ENCODE measurements around the gene AMH.
A peak's percentile ranks its signal among the peaks of the same experiment; 100 is the strongest.
"Not testable (repeated sequence)": the region's sequence is repeated elsewhere in the genome, so short reads cannot be mapped to it uniquely, and the experiment has no call there.

AMH gene

DNA sequence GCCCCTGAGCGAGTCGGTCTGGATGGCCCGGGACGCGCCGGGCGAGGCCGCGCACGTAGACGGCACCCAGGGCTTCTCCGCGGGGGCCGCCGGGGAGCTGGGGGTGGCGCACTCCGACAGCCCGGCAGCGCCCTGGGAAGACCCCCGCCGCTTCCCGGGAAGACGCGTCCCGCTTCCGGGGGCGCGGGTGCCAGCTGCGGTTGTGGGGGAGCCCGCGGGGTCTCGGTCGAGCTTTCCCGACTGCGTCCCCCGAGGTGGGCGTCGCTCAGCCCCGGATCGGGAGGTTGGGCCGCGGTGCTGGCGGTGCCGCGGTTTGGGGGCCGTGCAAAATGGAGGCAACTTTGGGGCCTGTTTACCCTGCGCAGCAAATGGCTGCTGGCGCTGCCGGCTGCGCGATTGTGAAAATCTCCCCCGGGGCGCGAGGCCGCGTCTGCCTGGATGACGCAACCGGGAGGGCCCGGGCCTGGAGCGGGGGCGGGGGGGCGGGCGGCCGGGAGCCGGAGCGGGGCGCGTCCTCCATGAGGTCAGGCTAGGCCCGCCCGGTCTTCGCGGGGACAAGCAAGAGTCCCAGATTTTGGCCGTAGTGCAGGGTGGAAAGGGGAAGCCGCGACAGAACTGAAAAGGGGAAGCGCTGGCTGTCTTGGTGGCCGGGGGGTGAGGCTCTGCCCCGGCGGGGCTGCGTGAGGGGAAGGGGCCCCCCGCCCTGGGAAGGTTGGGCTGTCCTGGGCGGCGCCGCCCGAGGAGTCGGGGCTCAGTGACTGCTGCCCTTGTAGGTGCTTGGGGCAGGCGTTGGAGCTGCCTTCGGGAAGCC is 21.5 kb downstream of the AMH start:
- DNase-seq (ENCODE audit: low spot score) = peak; percentile 80

DNA sequence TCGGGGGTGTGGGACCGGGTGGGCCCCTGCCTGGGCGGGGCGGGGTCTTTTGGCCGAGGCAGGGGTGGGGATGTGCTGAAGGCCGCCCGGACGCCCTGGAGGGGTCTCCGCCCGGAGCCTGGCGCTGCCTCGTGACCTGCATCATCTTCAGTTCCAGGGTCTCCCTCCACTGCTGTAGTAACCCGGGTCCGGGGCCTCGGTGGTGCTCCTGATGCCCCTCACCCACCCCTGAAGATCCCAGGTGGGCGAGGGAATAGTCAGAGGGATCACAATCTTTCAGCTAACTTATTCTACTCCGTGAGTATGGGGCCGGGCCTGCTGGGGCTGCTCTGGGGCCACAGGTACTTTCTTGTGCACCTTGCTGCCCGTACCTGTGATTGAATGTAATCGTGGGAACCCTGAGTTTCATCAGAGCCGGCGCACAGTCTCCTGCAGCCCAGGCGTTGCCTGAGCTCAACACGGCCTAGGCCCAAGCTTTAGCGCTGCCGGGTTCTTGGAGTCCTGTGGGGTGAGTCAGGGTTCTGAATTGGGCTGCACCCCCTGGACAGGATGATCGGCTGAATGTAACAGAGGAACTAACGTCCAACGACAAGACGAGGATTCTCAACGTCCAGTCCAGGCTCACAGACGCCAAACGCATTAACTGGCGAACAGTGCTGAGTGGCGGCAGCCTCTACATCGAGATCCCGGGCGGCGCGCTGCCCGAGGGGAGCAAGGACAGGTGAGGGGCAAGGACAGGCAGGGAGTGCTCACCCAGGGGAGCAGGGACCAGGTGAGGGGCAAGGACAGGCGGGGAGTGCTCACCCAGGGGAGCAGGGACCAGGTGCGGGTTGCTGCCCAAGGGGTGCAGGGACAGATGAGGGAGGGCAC is 22.3 kb downstream of the AMH start:
- peak; percentile 8 for DNase-seq (ENCODE audit: low spot score)

DNA sequence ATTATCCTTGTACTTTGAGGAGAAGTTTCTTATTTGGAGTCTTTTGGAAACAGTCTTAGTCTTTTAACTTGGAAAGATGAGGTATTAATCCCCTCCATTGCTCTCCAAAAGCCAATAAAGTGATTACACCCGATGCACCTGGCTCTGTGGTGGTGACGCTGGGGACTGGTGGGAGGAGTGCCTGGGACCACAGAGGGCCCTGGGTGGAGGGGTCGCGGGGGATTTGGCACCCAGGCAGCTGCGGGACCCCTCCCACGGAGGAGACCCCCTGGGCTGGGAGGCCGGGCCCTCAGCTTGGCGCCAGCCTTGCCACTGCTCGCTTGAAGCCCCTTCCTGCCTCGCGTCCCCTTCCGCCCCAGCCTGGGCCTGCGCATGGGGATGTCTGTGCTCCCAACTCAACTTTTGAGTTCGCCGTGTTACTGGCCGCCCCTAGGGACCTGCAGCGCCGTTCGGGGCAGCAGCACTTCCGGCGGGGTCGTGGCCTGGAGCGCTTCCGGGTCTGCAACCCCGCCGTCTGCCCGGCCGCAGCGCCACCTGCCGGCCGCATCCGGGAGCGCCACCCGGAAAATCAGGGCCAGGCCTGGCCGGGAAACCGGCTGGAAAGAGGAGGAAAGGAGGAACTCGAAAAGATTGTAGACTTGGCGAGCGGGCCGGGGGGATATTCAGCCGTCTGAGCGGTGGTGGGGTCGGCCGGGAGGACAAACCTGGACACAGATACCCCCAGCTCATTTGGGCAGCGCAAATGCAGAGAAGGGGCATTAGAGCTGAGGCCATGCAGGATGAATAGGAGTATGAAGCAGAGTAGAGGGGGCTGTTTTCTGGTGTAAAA is 24.4 kb downstream of the AMH start:
- DNase-seq (ENCODE audit: low spot score) = peak; percentile 92

DNA sequence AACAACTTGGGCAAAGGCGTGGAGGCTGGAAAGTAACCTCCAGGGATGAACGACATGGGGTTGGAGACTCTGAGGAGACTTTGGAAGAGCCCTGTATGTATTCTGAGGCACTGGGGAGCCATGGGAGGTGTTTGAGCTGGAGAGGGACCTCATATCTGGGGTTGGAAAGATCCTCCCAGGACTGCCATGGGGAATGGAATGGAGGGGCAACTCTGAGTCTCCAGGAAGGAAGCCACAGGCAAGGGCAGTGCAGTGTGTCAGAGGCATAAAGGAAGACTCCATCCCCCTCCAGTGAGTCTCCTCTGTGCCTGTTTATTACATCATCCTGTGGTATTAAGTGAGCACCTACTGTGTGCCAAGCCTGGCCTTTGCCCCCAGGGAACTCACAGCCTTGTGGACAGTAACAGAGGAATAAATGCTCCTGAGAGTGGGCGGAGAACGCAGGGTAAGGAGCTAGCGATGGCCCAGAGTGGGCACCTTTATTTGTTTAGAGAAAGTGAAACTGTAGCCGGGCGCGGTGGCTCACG is 25.1 kb downstream of the AMH start:
- DNase-seq (ENCODE audit: low spot score) = no peak

DNA sequence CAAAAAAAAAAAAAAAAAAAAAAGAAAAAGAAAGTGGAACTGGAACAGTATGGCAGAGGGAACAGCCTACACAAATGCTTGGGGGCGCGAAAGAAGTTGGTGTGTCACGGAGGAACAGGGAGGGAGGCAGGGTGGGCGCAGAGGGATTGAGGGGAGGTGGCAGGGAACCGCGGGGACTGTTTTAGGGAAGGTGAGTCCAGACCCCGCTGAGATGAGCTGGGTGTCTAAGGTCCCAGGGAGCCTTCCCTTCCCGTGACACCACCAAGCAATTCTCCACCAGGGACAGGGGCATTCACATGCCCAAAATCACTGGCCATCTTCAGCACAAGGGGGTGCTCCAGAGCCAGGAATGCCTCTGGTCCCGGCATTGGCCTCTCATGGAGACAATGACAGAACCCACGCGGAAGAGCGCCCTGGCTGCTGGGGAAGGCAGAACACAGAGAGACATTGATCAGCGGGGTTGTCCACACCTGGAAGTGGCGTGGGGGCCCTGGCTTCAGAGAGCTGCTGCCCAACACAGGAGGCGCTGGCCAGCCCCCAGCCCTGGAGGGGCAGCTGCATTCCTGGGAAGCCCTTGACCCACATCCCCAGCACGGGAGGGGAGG is 25.9 kb downstream of the AMH start:
- DNase-seq (ENCODE audit: low spot score) = peak; percentile 28

DNA sequence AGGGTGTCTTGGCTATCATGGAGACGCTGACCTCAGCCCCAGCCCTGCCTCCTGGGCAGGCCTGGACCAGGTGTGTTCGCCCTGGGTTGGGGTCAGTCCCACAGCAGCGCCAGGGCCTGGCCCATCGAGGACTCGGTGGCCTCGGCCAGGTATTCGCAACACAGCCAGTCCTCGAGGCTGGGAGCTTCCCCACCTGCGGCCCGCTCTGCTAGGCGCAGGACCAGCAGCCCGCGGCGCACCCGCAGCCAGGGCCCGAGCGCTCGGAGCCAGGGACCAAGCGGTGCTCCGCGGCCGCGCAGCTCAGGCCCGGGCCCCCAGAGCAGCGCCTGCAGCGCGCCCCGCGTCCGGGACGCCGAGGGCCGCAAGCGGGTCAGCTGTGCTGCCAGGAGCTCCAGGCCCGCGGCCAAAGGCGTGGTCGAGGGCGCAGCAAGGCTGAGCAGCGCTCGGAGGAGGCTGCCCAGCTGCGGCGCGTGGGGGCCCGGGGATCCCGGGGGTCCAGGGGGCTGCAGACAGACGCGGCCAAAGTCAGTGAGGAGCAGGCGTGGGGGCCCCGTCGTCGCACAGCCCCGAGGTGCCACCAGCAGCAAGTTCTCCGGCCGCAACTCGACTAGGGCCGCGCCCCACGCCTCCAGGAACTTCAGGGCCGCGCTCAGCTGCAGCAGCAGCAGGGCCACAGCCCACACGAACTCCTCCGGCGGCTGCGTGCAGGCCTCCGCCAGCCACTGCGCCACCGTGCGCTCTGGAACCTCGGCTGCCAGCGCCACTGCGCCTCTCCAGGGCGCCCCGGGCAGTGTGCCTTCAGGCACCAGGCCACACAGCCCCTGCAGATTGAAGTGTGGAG is 26.7 kb downstream of the AMH start:
- no peak for DNase-seq (ENCODE audit: low spot score)

DNA sequence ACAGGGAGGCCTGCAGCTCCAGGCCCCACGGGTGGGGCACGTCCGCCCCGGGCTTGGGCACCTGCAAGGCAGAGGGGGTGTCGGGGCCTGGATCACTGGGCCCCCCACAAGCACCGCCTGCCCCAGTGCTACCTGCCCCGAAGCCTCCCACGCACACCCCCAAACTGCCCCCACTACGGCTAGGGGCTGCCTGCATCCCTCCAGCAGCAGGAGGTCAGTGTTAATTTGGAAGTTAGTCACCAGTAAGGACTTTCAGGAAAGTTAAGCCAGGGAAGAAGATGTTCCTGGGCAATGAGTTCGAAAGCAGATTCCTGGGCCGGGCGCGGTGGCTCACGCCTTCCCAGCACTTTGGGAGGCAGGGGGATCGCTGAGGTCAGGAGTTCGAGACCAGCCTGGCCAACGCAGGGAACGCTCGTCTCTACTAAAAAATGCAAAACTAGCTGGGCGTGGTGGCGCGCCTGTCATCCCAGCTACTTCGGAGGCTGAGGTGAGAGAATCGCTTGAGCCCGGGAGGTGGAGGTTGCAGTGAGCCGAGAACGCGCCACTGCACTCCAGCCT is 27.4 kb downstream of the AMH start:
- DNase-seq (ENCODE audit: low spot score) = peak; percentile 5

DNA sequence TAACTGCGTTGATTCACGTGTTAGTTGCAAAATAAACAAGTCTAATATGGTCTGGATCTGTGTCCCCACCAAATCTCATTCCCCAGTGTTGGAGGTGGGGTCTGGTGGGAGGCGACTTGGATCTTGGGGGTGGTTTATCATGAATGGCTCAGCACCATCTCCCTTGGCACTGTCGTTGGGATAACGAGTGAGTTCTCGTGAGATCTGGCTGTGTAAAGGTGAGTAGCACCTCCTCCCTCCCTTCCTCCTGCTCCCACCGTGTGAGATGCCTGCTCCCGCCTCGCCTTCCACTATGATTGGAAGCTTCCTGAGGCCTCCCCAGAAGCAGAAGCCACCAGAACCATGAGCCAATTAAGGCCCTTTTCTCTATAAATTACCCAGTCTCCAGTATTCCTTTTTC is 28.0 kb downstream of the AMH start:
- no peak for DNase-seq (ENCODE audit: low spot score)

DNA sequence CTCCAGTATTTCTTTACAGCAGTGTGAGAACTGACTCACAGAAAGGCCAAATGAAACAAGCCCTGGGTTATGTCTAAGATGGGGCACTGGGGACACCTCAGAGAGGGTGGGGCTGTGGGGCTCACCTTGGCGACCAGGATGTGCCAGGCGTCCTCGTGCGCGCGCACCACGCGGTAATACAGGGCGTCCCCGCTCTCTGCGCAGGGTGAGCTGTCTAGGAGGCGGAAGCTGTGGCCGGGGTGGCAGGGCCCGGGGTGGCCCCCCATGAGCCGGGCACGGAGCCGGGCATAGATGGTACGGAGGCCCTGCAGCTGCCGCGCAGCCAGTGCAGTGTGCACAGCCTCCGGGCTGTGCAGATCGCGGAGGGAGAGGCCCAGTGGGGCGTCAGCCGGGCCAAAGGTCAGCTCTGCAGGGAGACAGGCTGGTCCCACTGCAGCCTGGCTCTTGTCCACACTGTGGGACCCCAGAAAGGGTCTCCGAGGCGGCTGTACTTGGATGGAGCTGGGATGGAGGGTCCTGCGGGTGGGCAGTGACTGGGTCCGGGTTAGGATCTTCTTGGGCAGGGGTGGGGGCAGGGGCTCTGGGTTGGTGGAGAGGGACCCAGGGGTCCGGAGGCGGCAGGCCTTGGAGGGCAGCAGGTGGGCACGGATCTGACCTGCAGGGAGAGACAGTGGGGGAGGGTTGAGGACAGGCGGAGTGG is 29.5 kb downstream of the AMH start:
- DNase-seq (ENCODE audit: low spot score) = no peak

DNA sequence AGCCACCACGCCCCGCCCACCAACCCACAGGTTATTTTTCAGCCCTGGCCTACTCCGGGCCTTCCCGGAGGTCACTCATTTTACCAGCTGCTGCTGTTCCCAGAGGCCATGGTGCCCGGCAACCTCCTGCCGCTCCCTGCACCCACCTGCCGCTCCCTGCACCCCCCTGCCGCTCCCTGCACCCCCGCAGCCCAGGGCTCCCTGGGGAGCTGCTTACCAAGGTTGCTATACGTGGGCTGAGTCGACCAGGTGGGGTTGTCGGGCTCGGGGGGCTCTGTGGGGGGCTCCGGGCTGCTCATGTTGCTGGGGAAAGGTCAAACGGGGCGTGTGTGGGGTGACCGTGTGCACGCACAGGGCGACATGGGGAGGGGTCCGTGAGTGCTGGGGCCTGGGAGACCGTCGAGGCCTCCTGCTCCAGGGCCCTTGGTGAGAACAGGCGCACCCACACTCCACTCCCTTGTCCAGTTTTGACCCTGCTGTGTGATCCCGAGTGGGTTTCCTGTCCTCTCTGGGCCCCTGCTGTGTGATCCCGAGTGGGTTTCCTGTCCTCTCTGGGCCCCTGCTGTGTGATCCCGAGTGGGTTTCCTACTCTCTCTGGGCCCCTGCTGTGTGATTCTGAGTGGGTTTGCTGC is 31.6 kb downstream of the AMH start:
- DNase-seq (ENCODE audit: low spot score) = no peak

DNA sequence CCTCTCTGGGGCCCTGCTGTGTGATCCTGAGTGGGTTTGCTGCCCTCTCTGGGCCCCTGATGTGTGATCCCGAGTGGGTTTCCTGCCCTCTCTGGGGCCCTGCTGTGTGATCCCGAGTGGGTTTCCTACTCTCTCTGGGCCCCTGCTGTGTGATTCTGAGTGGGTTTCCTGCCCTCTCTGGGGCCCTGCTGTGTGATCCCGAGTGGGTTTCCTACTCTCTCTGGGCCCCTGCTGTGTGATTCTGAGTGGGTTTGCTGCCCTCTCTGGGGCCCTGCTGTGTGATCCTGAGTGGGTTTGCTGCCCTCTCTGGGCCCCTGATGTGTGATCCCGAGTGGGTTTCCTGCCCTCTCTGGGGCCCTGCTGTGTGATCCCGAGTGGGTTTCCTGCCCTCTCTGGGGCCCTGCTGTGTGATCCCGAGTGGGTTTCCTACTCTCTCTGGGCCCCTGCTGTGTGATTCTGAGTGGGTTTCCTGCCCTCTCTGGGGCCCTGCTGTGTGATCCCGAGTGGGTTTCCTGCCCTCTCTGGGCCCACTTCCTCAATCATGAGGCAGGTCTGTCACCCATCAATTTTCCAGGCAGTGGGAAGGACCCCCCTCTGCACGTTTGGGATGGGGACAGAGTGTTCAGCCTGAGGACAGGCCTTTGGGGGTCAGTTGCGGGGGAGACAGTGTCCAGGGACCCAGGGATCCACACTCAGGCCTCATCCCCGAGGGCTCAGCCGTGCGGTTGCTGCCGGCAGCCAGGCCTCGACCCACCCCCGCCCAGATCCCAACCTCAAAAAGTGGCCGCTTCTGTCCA is 32.3 kb downstream of the AMH start:
- not testable (repeated sequence) for DNase-seq (ENCODE audit: low spot score)

DNA sequence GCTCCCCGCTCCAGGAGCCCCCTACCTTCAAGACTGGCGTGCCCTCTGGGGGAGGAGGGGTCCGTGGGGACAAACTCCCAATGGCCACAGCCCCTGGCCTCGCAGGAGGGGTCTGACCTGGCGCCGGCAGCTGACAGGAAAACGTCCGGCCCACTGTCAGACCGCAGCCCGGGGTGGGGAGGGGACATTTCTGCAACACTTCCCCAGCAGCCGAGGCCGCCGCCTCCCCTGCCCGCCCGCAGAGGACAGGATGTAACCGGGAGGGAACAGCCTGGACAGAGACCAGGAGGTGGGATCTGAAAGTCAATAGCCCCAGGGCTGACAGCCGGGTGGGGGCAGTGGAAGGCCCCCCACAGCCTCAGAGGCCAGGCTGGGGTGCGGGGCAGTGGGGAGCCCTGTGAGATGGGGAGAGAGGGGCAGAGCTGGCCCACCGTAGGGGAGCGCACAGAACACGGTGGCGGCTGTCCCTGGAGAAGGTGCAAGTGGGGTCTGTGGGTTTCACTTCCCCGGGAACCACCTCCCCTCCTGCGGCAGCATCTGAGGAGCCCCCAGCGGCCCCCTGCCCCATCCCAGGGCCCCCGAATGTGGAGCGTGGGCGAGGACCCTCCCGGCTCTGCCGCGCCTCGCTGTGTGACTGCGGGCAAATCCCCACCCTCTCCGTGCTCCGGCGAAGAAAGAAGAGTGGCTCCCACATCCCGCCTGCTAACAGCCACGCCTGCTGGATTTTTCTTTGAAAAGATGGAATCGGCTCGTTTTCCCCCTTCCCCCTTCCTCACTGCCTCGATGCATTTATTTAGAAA is 33.1 kb downstream of the AMH start, which contains the start of gene PEAK3:
Gene PEAK3, minus strand, starts transcription at position 114 of the 800 bp plus-strand sequence. CDS start 1,244 bp downstream, outside the sequence.
- DNase-seq (ENCODE audit: low spot score) = no peak

DNA sequence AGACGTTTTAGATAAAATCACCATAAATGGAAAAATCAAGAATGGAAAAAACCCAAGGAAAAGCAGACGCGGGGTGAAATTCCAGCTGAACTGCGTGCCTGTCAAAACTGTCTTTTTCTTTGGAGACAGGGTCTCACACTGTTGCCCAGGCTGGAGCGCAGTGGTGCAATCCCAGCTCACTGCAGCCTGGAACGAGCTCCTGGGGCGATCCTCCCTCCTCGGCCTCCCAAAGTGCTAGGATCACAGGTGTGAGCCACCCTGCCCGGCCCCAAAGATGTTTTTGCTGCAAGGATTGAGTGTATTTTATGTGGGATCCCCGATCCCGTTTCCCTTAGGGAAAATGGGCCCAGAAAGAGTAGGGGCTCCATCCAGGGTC is 33.7 kb downstream of the AMH start:
- no peak for DNase-seq (ENCODE audit: low spot score)

DNA sequence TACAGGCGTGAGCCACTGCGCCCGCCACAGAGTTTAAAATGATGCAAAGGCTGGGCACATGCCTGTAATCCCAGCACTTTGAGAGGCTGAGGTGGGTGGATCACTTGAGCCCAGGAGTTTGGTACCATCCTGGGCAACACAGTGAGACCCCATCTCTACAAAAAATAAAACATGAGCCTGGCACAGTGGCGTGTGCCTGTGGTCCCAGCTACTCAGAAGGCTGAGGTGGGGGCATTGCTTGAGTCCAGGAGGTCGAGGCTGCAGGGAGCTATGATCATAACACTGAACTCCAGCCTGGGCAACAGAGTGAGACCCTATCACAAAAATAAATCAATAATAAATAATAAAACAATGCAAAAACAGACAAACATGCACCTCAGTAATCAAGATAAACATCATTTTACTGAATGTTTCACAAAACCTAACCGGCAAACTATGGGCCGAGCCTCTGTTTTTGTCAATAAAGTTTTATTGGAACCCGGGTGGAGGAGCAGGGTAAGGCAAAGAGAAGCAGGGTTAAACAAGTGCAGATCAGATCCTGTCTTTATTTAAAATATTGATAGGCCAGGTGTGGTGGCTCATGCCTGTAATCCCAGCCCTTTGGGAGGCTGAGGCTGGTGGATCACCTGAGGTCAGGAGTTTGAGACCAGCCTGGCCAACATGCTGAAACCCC is 34.8 kb downstream of the AMH start:
- no peak for DNase-seq (ENCODE audit: low spot score)

DNA sequence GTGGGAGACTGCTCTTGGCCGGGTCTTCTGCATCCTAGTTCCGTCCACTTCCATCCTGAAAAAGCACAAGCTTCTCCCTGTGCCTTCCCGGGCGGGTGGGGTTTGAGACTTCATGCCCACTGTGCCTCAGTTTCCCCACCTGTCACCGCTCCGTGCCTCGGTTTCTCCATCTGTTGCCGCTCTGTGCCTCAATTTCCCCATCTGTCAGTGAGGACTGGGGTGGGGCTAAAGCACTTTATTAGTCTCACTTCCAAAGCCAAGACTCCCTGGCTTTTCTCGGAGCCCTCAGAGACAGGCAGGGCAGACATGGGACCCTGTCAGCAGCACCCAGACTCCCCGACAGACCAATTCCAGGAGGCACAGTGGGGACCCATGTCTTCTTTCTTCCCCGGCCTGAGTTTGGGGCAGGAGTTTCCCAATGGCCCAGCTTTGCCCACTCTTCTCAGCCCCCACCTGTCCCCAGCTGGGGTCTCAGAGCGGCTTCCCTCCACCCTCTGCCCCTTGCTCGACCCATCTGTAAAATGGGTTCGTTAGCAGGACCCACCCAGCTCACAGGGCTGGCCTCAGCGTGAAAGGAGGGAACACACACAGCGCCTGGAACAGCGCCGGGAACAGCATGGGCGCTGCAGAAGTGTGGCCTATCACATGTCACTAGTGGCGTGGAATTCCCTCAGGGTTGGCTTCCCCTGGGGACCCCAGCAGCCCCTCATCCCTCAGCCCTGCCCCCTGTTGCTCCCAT is 37.4 kb downstream of the AMH start:
- DNase-seq (ENCODE audit: low spot score) = no peak

All from germinal center (tissue), 1 donor.